ENCODE results near the gene MKNK2. TPM values are rescaled to one million over a fixed set of nuclear protein-coding genes. Genes with fewer than 3 reads are reported as not detected.

Gene MKNK2
- total RNA-seq, 1 donor from 2014 or later, result 1,134 TPM

DNA sequence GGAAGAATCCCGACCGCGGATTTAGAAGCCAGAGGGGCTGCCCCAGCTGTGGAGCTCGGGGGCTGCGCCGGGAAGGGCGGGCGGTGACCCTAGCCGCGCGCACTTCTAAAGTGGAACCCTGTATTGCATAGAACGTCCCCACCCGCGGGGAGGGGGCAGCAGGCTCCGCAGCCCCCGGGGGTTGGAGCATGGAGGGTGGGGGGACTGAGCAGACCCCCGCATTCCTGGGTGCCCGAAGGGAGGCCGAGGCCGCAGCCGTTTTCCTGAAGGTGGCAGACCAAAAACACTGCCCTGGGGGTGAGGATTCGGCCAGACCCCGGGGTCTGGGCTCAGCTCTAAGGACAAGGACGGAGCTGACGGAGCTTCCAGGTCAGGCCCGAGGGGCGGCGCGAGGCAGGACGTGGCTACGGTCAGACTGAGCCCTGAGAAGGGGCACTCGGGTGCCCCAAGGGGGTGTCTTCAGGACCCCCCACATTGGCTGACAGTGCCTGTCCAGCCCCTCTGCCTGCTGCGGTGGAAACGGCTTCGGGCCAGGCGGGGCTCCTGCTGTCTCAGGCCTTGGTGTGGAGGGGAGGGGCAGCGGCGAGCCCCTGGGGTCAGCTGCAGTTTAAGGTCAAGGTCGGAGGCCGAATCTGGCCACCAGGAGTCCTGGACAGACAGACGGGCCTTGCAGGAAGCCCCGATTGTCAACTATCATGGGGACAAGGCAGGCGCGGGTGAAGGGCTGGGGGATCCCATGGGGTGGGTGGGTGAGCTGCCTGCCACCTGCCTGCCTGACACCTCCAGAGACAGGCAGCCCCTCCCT, 12.6 kb downstream of the MKNK2 start:
- DNase-seq (no peak), ATAC-seq (ENCODE audit: low read depth) (no peak)
- Mint-ChIP-seq H3K27me3 (no peaks in the 10 kb centered on the region), H3K9me3 (peaks cover 3% of the 10 kb centered on the region), H3K4me3 (no peak overlapping the region), H3K4me1 (peaks cover 49% of the 10 kb centered on the region), H3K27ac (peak overlapping the region; percentile 46), H3K36me3 (ENCODE audit: low read depth) (peaks cover 42% of the 10 kb centered on the region)
- ChIA-PET CTCF (no interaction called here), POLR2A (interaction anchor here (0.6 to 59.1 kb wide), 10 partner anchors 8 to 785 kb away, joined by 3 to 2723 read pairs (median 6); partner anchors contain the start of genes IZUMO4, MKNK2 and MOB3A)
- intact Hi-C loops (cut with micrococcal nuclease), result no loop called here
- TF ChIP-seq, protein P1, sequence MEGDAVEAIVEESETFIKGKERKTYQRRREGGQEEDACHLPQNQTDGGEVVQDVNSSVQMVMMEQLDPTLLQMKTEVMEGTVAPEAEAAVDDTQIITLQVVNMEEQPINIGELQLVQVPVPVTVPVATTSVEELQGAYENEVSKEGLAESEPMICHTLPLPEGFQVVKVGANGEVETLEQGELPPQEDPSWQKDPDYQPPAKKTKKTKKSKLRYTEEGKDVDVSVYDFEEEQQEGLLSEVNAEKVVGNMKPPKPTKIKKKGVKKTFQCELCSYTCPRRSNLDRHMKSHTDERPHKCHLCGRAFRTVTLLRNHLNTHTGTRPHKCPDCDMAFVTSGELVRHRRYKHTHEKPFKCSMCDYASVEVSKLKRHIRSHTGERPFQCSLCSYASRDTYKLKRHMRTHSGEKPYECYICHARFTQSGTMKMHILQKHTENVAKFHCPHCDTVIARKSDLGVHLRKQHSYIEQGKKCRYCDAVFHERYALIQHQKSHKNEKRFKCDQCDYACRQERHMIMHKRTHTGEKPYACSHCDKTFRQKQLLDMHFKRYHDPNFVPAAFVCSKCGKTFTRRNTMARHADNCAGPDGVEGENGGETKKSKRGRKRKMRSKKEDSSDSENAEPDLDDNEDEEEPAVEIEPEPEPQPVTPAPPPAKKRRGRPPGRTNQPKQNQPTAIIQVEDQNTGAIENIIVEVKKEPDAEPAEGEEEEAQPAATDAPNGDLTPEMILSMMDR (IDR thresholded peaks at IDR 0.05), result no peak

DNA sequence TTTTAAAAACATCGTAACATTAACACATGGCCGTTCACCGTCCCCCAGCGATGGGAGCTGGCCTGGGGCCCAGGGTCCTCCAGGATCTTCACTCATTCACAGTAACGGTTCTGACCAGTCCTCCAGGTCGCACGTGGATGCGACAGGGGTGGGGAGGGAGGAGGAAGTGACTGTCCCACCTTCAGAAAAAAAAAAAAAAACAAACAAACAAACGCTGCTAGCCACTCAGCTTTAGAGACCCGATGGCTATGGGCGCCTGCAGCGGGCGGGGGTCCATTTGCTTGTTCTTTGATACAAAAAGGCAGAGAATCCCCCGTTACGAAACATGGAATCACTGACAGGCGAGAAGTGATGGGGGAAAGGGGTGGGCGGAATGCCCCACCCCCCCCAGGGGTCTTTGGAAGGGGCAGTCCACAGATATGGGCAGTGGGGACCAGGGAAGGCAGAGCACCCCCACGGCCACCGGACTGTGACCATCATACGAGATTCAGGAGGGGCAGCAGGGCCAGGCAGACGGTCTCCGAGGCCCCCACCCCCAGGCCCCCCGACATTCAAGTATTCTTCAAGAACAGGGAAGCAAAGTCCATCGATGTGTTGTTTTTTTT, 13.3 kb downstream of the MKNK2 start:
- TF ChIP-seq, protein P1 (IDR thresholded peaks at IDR 0.05), result no peak
- H3K36me3 Mint-ChIP-seq (ENCODE audit: low read depth), result peaks cover 36% of the 10 kb centered on the region
- peak overlapping the region; percentile 41 for H3K27ac Mint-ChIP-seq
- no peaks in the 10 kb centered on the region for H3K27me3 Mint-ChIP-seq
- H3K4me3 Mint-ChIP-seq, result no peak overlapping the region
- POLR2A ChIA-PET, result interaction anchor here (0.6 to 59.1 kb wide), 11 partner anchors 9 to 522 kb away, joined by 3 to 2723 read pairs (median 5); partner anchors contain the start of genes BTBD2, IZUMO4, MKNK2 and MOB3A
- ATAC-seq (ENCODE audit: low read depth), result no peak
- intact Hi-C loops (cut with micrococcal nuclease), result no loop called here
- H3K9me3 Mint-ChIP-seq, result peaks cover 3% of the 10 kb centered on the region
- CTCF ChIA-PET, result no interaction called here
- no peak for DNase-seq
- H3K4me1 Mint-ChIP-seq, result peaks cover 47% of the 10 kb centered on the region

DNA sequence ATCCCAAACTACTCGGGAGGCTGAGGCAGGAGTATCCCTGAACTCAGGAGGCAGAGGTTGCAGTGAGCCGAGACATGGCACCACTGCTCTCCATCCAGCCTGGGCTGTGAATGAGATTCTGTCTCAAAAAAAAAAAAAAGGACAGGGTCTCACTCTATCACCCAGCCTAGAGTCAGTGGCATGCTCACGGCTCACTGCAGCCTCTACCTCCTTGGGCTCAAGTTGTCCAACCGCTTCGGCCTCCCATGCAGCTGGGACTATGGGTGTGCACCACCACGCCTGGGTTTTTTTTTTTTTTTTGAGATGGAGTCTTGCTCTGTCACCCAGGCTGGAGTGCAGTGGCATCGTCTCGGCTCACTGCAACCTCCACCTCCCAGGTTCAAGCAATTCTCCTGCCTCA, 14.6 kb downstream of the MKNK2 start:
- TF ChIP-seq, protein P1 (IDR thresholded peaks at IDR 0.05), result no peak
- Mint-ChIP-seq H3K4me3 (no peak overlapping the region), H3K27me3 (no peaks in the 10 kb centered on the region), H3K27ac (no peak overlapping the region), H3K36me3 (ENCODE audit: low read depth) (peaks cover 30% of the 10 kb centered on the region), H3K9me3 (peaks cover 3% of the 10 kb centered on the region), H3K4me1 (peaks cover 50% of the 10 kb centered on the region)
- ATAC-seq (ENCODE audit: low read depth), result no peak
- intact Hi-C loops (cut with micrococcal nuclease), result no loop called here
- CTCF ChIA-PET, result no interaction called here
- no peak for DNase-seq
- POLR2A ChIA-PET, result interaction anchor here (0.7 to 59.1 kb wide), 7 partner anchors 17 to 1525 kb away, joined by 3 to 2723 read pairs (median 4); partner anchors contain the start of genes BTBD2, IZUMO4, MKNK2 and MOB3A

DNA sequence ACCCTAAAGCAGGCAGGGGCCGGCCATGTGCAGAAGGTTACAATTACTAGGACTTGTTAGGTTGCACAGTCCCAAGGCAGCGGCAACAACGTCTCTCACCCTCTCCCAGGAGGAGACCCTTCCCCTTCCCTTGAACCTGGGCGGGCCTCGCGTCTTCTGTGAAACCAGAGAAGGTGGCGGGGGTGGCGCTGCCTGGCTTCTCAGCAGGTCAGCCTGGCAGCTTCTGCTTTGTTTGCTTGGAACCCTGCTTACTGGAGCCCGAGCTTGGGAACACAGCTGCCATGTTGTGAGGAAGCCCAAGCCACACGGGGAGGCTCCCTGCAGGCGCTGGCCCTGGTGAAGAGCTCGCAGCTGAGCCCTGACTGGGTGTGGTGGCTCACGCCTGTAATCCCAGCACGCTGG, 15.5 kb downstream of the MKNK2 start:
- POLR2A ChIA-PET, result interaction anchor here (0.7 to 59.1 kb wide), 7 partner anchors 16 to 187 kb away, joined by 3 to 2723 read pairs (median 8); partner anchors contain the start of genes IZUMO4, MKNK2, MOB3A and REXO1

More for the DNA sequence above, 15.5 kb downstream of the MKNK2 start:
- no peak for ATAC-seq (ENCODE audit: low read depth)
- DNase-seq, result no peak
- Mint-ChIP-seq H3K27ac (no peak overlapping the region), H3K27me3 (no peaks in the 10 kb centered on the region), H3K36me3 (ENCODE audit: low read depth) (peaks cover 21% of the 10 kb centered on the region), H3K4me3 (no peak overlapping the region), H3K9me3 (peaks cover 3% of the 10 kb centered on the region), H3K4me1 (peaks cover 44% of the 10 kb centered on the region)
- CTCF ChIA-PET, result interaction anchor here (1.0 kb wide), 1 partner anchor 16 kb away, joined by 5 read pairs; no protein-coding TSS in a partner anchor
- intact Hi-C loops (cut with micrococcal nuclease), result no loop called here
- TF ChIP-seq, protein P1 (IDR thresholded peaks at IDR 0.05), result no peak

All from activated B cell treated with CpG ODN at 0.5 μM for 24 hours (primary cell).